Measurements from ENCODE around the gene PSMB5.
"Not testable (repeated sequence)": the region's sequence is repeated elsewhere in the genome, so short reads cannot be mapped to it uniquely, and the experiment has no call there.

Gene PSMB5

GRCh38 chr14:23043145-23043544, 8.4 kb upstream of the PSMB5 start:
- DNase-seq = no peak

GRCh38 chr14:23042162-23042965, 7.7 kb upstream of the PSMB5 start, which contains the start of gene PSMB11:
Gene PSMB11, plus strand, starts transcription at chr14:23042212. Its CDS starts 14 bp downstream, at chr14:23042226.
- DNase-seq = no peak

- no peak for DNase-seq
Observed at GRCh38 chr14:23041729-23042128, 7.0 kb upstream of the PSMB5 start.

GRCh38 chr14:23040100-23040499, 5.4 kb upstream of the PSMB5 start:
- no peak for DNase-seq

- DNase-seq = no peak
Observed at GRCh38 chr14:23035303-23036144, 824 bp upstream of the PSMB5 start.

- DNase-seq = no peak
Observed at GRCh38 chr14:23033801-23034497, 751 bp downstream of the PSMB5 start.

GRCh38 chr14:23033251-23033727, 1.4 kb downstream of the PSMB5 start:
- no peak for DNase-seq

GRCh38 chr14:23030936-23031335, 3.8 kb downstream of the PSMB5 start:
- DNase-seq = no peak

GRCh38 chr14:23028799-23029198, 5.9 kb downstream of the PSMB5 start:
- DNase-seq = no peak

- no peak for DNase-seq
Observed at GRCh38 chr14:23025151-23025814, 9.4 kb downstream of the PSMB5 start.

GRCh38 chr14:23024612-23025075, 10.1 kb downstream of the PSMB5 start:
- DNase-seq = no peak

GRCh38 chr14:23023795-23024152, 10.9 kb downstream of the PSMB5 start:
- no peak for DNase-seq

GRCh38 chr14:23023022-23023794, 11.5 kb downstream of the PSMB5 start:
- DNase-seq = no peak

- DNase-seq = no peak
Observed at GRCh38 chr14:23021889-23022442, 12.7 kb downstream of the PSMB5 start.

- DNase-seq = no peak
Observed at GRCh38 chr14:23021434-23021833, 13.3 kb downstream of the PSMB5 start.

GRCh38 chr14:23020143-23021128, 14.3 kb downstream of the PSMB5 start:
- no peak for DNase-seq

- DNase-seq = no peak
Observed at GRCh38 chr14:23018107-23018506, 16.6 kb downstream of the PSMB5 start.

- DNase-seq = no peak
Observed at GRCh38 chr14:23017091-23017490, 17.6 kb downstream of the PSMB5 start.

GRCh38 chr14:23015618-23016017, 19.1 kb downstream of the PSMB5 start:
- no peak for DNase-seq

- DNase-seq = not testable (repeated sequence)
Observed at GRCh38 chr14:23013749-23014054, 21.0 kb downstream of the PSMB5 start.
